Measurements from ENCODE around the gene MLNR. TPM values are rescaled to one million over a fixed set of nuclear protein-coding genes. Genes with fewer than 3 reads are reported as not detected.

Gene MLNR
- total RNA-seq, 2 donors from 2014 or later: not detected

GRCh38 chr13:49245101-49245500, 25.0 kb downstream of the MLNR start:
- peaks cover 9% of the 10 kb centered on the region for H3K36me3 Mint-ChIP-seq (ENCODE audit: low read depth)
- no peaks in the 10 kb centered on the region for H3K9me3 ChIP-seq (ENCODE audit: control insufficient read depth, low read length, poor library complexity, severe bottlenecking)
- H3K4me1 Mint-ChIP-seq: peaks cover 20% of the 10 kb centered on the region
- DNase-seq: no peak
- peaks cover 6% of the 10 kb centered on the region for H3K27me3 Mint-ChIP-seq
- ATAC-seq: no peak
- H3K4me3 Mint-ChIP-seq: no peak overlapping the region
- peak overlapping the region; percentile 39 for H3K27ac Mint-ChIP-seq

DNA sequence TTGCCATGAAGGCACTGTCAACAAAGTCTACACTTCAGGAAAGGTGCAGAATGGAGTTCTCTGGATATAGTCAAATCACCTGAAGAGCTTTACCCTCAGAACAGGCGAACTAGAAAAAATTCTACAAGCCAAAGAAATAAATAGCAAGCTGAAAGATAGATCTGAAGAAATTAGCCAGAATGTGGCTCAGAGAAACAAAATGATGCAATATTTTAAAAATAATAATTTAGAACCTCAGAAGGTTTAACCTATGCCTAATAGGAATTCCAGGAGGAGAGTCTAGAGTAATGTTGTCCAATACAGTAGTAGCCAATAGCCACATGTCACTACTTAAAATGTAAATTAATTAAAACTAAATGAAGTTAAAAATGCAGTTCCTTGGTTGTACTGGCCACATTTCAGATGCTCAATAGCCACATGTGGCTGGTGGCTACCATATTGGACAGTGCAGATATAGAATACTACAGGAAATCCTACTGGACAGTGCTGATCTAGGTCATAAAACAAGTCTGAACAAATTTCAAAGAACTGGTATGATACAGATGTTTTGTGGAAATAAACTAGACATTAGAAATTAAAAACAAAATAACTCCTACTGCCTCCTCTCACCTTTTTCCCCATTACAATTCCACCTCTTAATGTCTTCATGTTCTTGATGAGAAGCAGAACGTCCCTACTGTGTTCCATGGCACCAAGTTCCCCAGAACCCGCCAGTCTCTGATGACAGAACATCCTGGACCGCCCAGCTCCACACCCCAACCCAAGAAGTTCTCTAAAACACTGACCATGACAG, 26.9 kb downstream of the MLNR start:
- peaks cover 6% of the 10 kb centered on the region for H3K27me3 Mint-ChIP-seq

GRCh38 chr13:49247643-49248621, 27.8 kb downstream of the MLNR start, which contains the start of gene CDADC1:
Gene CDADC1 (plus strand): TSS chr13:49247925. CDS start chr13:49248038, 113 bp downstream.
- H3K27me3 Mint-ChIP-seq: peaks cover 6% of the 10 kb centered on the region
- H3K9me3 ChIP-seq (ENCODE audit: control insufficient read depth, low read length, poor library complexity, severe bottlenecking): no peaks in the 10 kb centered on the region
- H3K4me1 Mint-ChIP-seq: peaks cover 26% of the 10 kb centered on the region
- H3K4me3 Mint-ChIP-seq: peak within 1 kb of the TSS; percentile 98
- peaks cover 9% of the 10 kb centered on the region for H3K36me3 Mint-ChIP-seq (ENCODE audit: low read depth)
- peak within 1 kb of the TSS; percentile 99 for H3K27ac Mint-ChIP-seq
- peak; percentile 69 to 80 (median 70) for DNase-seq
- peak; percentile 88 for ATAC-seq

More for the DNA sequence above, 26.9 kb downstream of the MLNR start:
- peak overlapping the region; percentile 99 for H3K27ac Mint-ChIP-seq
- peak overlapping the region; percentile 98 for H3K4me3 Mint-ChIP-seq
- ATAC-seq: peak; percentile 34
- H3K36me3 Mint-ChIP-seq (ENCODE audit: low read depth): peaks cover 9% of the 10 kb centered on the region
- peaks cover 24% of the 10 kb centered on the region for H3K4me1 Mint-ChIP-seq
- H3K9me3 ChIP-seq (ENCODE audit: control insufficient read depth, low read length, poor library complexity, severe bottlenecking): no peaks in the 10 kb centered on the region
- no peak for DNase-seq

- peak overlapping the region; percentile 98 for H3K4me3 Mint-ChIP-seq
- H3K9me3 ChIP-seq (ENCODE audit: control insufficient read depth, low read length, poor library complexity, severe bottlenecking): no peaks in the 10 kb centered on the region
- H3K27me3 Mint-ChIP-seq: peaks cover 2% of the 10 kb centered on the region
- ATAC-seq (no peak), DNase-seq (no peak)
- peaks cover 9% of the 10 kb centered on the region for H3K36me3 Mint-ChIP-seq (ENCODE audit: low read depth)
- H3K27ac Mint-ChIP-seq: peak overlapping the region; percentile 99
- peaks cover 29% of the 10 kb centered on the region for H3K4me1 Mint-ChIP-seq
Observed at GRCh38 chr13:49248622-49249002, 28.5 kb downstream of the MLNR start.

DNA sequence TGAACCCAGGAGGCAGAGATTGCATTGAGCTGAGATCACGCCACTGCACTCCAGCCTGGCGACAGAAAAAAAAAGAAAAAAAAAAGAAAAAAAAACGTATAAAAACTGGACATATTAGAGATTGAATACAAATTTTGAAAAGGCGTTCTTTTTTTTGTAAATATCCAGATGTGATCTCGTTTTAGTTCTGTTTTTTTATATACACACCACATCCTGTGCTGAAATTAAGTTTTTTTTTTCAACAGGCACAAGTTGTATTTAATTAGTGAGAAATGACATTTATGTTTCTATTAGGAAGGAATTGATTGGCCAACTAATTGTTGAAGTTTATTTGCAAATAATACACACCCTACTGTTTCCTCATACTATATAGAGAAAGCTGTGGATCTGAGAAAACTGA, 31.2 kb downstream of the MLNR start:
- DNase-seq (no peak), ATAC-seq (no peak)
- Mint-ChIP-seq H3K4me3 (no peak overlapping the region), H3K36me3 (ENCODE audit: low read depth) (peaks cover 10% of the 10 kb centered on the region), H3K27ac (peak overlapping the region; percentile 2), H3K4me1 (peaks cover 37% of the 10 kb centered on the region), H3K27me3 (no peaks in the 10 kb centered on the region)
- no peaks in the 10 kb centered on the region for H3K9me3 ChIP-seq (ENCODE audit: control insufficient read depth, low read length, poor library complexity, severe bottlenecking)

GRCh38 chr13:49253310-49253709, 33.2 kb downstream of the MLNR start:
- Mint-ChIP-seq H3K4me3 (no peak overlapping the region), H3K4me1 (peaks cover 29% of the 10 kb centered on the region), H3K27me3 (no peaks in the 10 kb centered on the region), H3K36me3 (ENCODE audit: low read depth) (peaks cover 3% of the 10 kb centered on the region), H3K27ac (peak overlapping the region; percentile 87)
- no peaks in the 10 kb centered on the region for H3K9me3 ChIP-seq (ENCODE audit: control insufficient read depth, low read length, poor library complexity, severe bottlenecking)
- DNase-seq (no peak), ATAC-seq (no peak)

GRCh38 chr13:49254007-49254406, 33.9 kb downstream of the MLNR start:
- DNase-seq: no peak
- Mint-ChIP-seq H3K27me3 (no peaks in the 10 kb centered on the region), H3K4me1 (peaks cover 24% of the 10 kb centered on the region), H3K27ac (peak overlapping the region; percentile 87), H3K36me3 (ENCODE audit: low read depth) (peaks cover 3% of the 10 kb centered on the region), H3K4me3 (no peak overlapping the region)
- H3K9me3 ChIP-seq (ENCODE audit: control insufficient read depth, low read length, poor library complexity, severe bottlenecking): no peaks in the 10 kb centered on the region
- ATAC-seq: no peak

DNA sequence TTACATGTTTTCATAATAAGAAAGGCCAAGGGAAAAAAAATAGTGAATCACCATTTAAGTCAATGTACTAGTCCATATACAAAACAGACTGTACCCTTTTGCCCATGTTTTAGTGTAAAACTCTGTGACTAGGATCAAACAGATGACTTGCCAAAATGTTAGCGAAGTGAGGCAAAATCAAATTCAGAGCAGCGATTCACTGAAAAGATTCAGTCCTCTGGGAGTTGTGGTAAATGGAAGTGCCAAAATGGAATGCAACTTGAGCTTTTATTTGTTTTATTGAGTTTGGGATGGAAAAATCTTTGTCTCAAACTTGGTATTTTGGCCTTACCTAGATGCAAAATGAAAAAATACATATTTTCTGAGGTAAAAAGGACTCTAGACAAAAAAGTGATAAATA, 36.7 kb downstream of the MLNR start:
- H3K4me3 Mint-ChIP-seq: peak overlapping the region; percentile 83
- H3K4me1 Mint-ChIP-seq: peaks cover 24% of the 10 kb centered on the region
- H3K9me3 ChIP-seq (ENCODE audit: control insufficient read depth, low read length, poor library complexity, severe bottlenecking): no peaks in the 10 kb centered on the region
- DNase-seq (no peak), ATAC-seq (no peak)
- H3K27me3 Mint-ChIP-seq: no peaks in the 10 kb centered on the region
- H3K36me3 Mint-ChIP-seq (ENCODE audit: low read depth): peaks cover 20% of the 10 kb centered on the region
- H3K27ac Mint-ChIP-seq: peak overlapping the region; percentile 95

GRCh38 chr13:49258089-49258796, 38.1 kb downstream of the MLNR start:
- Mint-ChIP-seq H3K27me3 (no peaks in the 10 kb centered on the region), H3K4me3 (peak overlapping the region; percentile 83), H3K4me1 (peaks cover 20% of the 10 kb centered on the region), H3K27ac (peak overlapping the region; percentile 95), H3K36me3 (ENCODE audit: low read depth) (peaks cover 20% of the 10 kb centered on the region)
- peak; percentile 64 for ATAC-seq
- DNase-seq: no peak
- no peaks in the 10 kb centered on the region for H3K9me3 ChIP-seq (ENCODE audit: control insufficient read depth, low read length, poor library complexity, severe bottlenecking)

GRCh38 chr13:49259586-49259985, 39.4 kb downstream of the MLNR start:
- Mint-ChIP-seq H3K36me3 (ENCODE audit: low read depth) (peaks cover 20% of the 10 kb centered on the region), H3K27ac (peak overlapping the region; percentile 95), H3K4me3 (no peak overlapping the region), H3K4me1 (peaks cover 12% of the 10 kb centered on the region), H3K27me3 (no peaks in the 10 kb centered on the region)
- no peaks in the 10 kb centered on the region for H3K9me3 ChIP-seq (ENCODE audit: control insufficient read depth, low read length, poor library complexity, severe bottlenecking)
- no peak for DNase-seq
- no peak for ATAC-seq

- DNase-seq: no peak
- Mint-ChIP-seq H3K27ac (no peak overlapping the region), H3K27me3 (no peaks in the 10 kb centered on the region), H3K4me3 (no peak overlapping the region), H3K36me3 (ENCODE audit: low read depth) (peaks cover 17% of the 10 kb centered on the region), H3K4me1 (peaks cover 10% of the 10 kb centered on the region)
- no peaks in the 10 kb centered on the region for H3K9me3 ChIP-seq (ENCODE audit: control insufficient read depth, low read length, poor library complexity, severe bottlenecking)
- no peak for ATAC-seq
Observed at GRCh38 chr13:49262634-49263033, 42.5 kb downstream of the MLNR start.

- no peak overlapping the region for H3K4me3 Mint-ChIP-seq
- H3K4me1 Mint-ChIP-seq: peaks cover 11% of the 10 kb centered on the region
- peaks cover 16% of the 10 kb centered on the region for H3K36me3 Mint-ChIP-seq (ENCODE audit: low read depth)
- H3K9me3 ChIP-seq (ENCODE audit: control insufficient read depth, low read length, poor library complexity, severe bottlenecking): no peaks in the 10 kb centered on the region
- no peaks in the 10 kb centered on the region for H3K27me3 Mint-ChIP-seq
- H3K27ac Mint-ChIP-seq: no peak overlapping the region
- DNase-seq (no peak), ATAC-seq (no peak)
Observed at GRCh38 chr13:49265822-49266221, 45.7 kb downstream of the MLNR start.

DNA sequence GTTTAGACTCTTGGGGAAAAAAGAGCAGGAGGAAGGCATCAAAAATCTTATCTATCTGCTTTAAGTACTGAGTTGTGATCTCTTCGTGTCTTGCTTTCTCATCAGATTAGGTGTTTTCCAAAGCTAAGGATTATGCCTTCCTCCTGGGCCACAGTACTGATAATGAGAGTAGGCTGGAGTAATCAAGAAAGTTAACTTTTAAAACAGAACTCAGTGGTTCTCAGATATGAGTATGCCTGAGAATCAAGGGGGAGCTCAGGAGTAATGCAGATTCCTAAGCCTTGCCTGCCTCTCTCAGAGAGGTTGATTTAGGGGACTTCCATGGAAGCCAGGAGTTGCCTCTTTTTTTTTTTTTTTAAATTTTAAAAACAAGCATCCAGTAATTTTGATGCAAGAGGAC, 51.1 kb downstream of the MLNR start:
- H3K9me3 ChIP-seq (ENCODE audit: control insufficient read depth, low read length, poor library complexity, severe bottlenecking): no peaks in the 10 kb centered on the region
- H3K27me3 Mint-ChIP-seq: no peaks in the 10 kb centered on the region
- H3K4me3 Mint-ChIP-seq: no peak overlapping the region
- H3K36me3 Mint-ChIP-seq (ENCODE audit: low read depth): peaks cover 7% of the 10 kb centered on the region
- DNase-seq (no peak), ATAC-seq (no peak)
- H3K4me1 Mint-ChIP-seq: peaks cover 9% of the 10 kb centered on the region
- no peak overlapping the region for H3K27ac Mint-ChIP-seq

Data from T-helper 17 cell (primary cell).